Measurements from ENCODE around the gene ATP12A.

ATP12A gene

DNA sequence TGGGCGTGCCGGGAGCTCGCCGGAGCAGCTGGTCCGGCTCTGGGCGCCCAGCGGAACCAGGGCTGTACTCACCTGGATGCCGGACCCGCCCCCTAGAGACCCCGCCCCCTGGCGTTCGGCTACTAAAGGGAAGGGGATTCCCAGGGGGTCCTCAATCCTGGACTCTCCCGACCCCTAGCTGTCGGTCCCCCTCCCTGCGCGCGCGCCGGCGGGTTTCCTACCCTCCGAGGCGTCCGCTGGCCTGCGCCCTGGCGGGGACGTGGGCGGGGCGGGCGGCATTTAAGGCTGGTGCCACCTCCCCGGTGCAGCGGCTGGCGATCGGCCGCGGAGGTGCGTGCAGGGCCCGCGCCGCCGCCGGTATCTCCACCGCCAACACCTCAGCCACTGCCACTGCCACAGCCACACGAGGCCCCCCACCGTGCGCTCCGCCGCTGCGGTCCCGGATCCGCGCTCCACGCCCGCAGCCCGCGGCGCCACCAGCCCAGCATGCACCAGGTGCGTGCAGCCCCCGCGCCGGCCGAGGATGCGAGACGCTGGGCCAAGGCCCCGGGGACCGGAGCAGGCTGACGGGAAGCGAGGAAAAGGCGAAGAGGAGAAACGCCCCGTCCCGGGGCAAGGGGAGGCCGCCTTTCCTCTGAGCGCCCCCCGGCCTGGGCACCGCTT lies at the start of gene ATP12A:
Gene ATP12A (plus strand): TSS at position 151 of the 663 bp plus-strand sequence. CDS start 336 bp downstream, at position 487.
- DNase-seq (ENCODE audit: low read depth in 2 of 2) = no peak

DNA sequence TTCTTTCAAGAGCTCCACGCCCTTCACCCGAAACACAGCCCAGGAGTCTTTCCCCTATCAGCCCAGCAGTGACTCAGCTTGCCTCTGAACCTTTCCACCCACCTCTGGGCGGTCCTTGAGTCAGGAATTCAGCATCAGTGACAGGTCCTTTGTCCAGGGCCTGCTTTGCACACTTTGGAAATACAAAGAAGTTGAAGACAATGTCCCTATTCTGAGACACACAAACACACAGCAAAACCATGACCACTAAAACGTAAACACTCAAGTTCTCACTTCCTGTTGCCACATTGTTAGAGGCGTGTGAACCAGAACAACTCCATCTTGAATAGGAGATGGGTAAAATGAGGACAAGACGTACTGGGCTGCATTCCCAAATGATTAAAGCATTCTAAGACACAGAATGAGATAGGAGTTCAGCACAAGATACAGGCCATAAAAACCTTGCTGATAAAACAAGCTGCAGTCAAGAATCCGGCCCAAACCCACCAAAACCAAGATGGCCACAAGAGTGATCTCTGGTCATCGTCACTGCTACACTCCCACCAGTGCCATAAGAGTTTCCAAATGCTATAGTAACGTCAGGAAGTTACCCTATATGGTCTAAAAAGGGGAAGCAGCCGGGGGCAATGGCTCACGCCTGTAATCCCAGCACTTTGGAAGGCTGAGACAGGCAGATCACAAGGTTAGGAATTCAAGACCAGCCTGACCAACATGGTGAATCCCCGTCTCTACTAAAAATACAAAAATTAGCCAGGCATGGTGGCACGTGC lies 49.2 kb upstream of the ATP12A start:
- no peak for DNase-seq (ENCODE audit: low read depth in 2 of 2)

DNA sequence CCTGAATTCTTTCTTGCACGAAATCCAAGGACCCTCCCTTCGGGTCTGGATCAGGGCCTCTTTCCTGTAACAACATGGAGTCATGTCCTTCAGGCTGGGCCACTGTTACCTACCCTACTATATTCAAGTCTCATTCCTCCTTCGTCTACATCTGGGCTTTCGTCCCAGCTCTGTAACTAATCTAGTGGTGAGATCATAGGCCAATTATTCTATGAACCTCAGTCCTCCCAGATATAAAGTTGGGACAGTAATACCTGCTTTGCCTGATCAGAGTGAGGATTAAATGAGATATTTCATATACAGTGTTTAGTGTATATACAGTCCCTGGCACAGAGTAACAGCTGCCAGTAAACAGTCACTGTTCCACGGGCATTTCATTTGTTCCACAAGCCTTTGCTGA lies 48.3 kb upstream of the ATP12A start:
- DNase-seq (ENCODE audit: low read depth in 2 of 2) = no peak

DNA sequence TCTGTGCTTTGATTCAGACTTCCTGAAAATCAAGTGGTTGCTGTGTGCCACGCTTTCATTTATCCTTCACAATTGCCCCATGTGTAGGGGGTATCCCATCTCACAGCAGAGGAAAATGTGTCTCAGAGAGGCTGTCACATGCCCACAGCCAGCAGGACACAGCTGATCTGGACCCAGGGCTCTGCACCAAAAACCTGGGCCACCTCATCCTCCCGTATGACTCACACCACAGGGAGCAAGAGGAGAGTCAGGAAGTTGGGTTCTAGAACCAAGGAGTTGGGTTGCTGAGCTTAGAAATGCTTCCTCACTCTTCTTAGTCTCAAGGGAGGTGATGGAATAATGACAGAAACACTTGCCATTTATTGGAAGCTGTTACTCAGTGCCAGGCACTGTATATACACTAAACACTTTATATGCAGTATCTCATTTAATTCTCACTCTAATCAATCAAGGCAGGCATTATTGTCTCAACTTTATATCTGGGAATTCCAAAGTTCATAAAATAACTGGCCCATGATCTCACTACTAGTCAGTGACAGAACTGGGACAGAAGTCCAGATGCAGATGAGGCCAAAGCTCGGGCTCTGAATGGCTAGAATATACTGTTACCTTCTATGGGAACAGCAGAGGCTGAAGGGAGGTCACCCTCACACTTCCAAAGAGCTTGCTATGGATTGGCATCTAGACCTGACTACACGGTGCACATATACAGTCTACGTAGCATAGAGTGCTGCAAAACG lies 47.7 kb upstream of the ATP12A start:
- DNase-seq (ENCODE audit: low read depth in 2 of 2) = no peak

DNA sequence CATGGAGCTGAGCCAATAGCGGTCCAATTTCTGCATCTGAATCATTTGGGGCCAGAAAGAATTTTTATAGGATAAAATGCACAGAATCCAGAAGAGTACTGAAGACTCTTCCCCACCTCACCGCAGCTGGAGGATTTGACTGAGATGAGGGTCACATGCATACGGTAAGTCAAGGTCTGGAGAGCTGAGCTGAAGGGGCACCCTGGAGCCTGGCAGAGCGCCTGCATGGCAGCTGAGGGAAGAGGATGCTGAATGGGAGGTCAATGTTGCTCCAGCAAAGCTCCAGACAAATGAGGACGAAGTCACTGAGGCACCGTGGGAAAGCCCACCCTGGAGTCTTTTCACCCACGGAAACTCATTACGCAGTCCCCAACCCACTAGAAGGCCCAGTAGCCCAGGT lies 43.4 kb upstream of the ATP12A start:
- DNase-seq (ENCODE audit: low read depth in 2 of 2) = no peak

DNA sequence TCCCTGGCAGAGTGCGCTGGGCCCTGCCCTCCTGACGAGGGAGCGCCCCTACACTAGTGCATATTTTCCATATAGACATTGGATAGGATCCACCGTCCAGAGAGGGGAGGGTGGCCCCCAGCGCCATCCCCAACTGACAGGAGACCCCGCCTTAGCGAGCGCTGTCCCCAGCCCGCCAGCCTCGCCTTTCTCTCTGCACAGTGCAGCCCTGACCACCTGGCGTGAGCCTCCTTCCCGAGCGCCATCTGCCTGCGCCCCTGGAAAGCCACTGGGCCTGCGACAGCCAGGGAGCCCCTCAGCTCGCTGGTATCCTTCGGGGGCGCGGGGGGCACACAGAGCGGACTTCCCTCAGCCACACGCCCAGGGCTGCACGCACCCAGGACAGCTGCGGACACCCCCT lies 42.1 kb upstream of the ATP12A start:
- no peak for DNase-seq (ENCODE audit: low read depth in 2 of 2)

DNA sequence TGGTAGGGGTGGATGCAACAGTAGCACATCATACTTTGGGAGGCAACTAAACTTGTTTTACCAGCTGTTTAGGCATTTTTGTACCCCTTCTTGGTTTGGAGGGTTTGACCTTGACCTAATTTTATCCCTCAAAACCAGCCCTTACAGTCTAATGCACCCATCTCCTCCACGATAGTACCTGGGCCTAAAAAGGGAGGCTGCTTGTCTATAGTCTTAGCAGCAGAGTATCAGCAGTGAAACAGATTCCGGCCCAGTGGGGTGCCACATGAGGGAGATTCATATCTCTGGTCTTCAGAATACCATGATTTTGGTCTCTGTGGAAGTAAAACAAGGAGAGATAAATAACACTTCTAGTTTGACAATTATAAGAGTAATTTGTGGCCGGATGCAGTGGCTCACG lies 39.5 kb upstream of the ATP12A start:
- no peak for DNase-seq (ENCODE audit: low read depth in 2 of 2)

DNA sequence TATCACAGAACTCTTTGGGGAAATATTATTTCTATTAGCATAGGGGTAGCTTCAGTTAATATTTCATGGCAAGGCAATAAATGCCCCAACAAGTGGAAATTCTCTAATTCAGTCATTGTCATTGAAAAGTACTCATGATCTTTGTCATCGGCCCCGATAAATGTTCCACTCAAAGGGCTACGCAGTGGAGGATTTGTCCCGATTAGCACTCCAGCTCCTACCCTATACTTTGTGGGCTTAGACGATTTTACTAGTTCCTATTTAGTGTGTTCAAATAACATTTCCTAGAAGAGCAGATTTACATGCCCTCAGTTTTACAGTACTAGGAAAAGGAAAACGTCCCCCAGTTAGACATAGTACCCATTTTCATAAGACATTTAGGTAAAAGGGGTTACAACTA lies 38.0 kb upstream of the ATP12A start:
- DNase-seq (ENCODE audit: low read depth in 2 of 2) = no peak

DNA sequence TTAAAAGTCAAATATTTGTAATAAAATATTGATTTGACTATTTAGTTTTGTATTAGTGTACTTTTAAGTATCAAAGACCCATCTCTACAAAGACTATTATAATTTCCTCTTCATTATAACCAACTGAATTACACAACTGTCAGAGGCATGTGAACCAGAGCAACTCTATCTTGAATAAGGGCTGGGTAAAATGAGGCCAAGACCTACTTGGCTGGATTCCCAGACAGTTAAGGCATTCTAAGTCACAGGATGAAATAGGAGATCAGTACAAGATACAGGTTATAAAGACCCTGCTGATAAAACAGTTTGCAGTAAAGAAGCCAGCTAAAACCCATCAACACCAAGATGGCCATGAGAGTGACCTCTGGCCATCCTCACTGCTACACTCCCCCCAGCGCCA lies 36.2 kb upstream of the ATP12A start:
- no peak for DNase-seq (ENCODE audit: low read depth in 2 of 2)

DNA sequence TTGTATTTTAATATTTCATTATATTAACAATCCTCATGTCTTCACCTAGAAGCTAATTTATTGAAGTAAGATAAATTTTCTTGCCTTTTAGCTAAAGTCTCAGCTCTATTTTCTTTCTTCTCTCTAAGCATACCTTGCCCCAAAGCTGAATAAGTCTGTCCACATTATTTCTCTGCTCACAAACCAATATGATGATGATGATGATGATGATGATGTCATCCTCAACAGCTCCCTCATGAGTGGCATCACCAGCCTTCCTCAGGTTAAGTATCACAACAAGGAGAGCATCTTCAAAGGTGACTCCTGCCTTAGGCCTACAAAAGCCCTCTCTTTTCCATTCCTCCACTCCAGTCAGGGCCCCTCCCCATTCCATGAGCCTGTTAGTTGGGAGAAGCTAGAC lies 31.9 kb upstream of the ATP12A start:
- no peak for DNase-seq (ENCODE audit: low read depth in 2 of 2)

DNA sequence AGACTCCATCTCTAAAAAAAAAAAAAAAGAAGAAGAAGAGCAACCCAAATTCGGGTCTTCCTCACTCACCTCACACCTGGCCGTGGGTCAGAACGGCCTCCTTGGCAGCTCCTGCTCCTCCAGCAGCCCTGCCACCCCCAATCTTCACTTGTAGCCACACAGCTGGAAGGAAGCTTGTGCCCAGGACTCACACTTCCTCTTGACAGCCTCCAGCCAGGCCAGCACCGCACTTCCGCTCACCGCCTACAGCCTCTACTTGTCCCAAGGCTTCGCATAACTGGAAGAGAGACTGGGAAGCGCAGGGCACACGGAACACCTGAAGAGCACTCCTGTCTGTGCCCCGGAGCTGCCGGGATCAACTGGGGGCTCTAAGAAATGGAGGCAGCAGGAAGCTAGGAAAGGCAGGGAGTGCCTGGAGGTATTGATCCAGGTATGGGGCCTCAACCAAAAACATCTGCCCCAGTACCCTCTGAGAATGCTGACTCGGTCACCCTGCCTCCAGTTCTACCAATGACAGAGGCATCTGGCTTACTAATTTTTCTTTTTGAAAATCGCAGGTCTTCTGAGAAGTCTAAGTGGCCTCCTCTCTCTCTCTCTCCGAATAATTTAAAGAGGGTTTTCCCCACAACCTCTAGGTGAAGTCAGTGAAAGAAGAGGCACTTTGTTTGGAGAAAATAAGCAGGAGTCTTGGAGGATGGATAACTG lies 31.1 kb upstream of the ATP12A start:
- DNase-seq (ENCODE audit: low read depth in 2 of 2) = no peak

DNA sequence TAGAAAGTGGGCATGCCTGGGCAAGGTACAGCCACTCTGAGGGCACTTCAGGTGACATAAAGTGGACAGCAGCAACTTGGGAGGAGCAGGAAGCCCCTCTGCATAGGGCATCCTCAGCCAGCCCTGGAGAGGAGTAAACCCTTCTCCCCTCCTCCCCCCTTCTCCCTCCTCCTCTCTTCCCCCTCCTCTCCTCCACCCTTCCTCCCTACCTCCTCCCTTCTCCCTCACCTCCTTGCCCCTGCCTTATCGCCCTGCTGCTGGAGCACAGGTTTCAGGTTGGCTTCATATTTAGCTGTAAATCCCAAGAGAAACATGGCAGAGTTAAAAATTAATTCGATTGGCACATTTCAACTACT lies 30.5 kb upstream of the ATP12A start:
- DNase-seq (ENCODE audit: low read depth in 2 of 2) = no peak

DNA sequence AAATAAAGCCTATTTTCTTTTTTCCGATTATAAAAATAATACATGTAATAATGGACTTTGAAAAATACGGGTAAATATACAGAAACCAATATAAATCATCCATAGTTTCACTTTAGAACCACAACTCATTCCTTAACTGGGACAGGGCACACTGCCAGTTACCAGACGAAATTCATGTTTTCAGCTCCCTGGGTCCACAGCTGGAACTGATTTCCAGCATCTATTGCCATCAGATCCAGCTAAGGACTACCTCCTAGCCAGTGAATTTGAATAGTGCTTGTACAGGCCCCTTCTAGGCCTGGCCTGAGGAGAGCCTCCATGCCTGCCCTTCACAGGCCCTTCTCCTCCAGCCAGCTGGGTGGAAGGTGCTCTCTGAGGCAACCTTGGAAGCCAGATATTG lies 30.0 kb upstream of the ATP12A start:
- no peak for DNase-seq (ENCODE audit: low read depth in 2 of 2)

DNA sequence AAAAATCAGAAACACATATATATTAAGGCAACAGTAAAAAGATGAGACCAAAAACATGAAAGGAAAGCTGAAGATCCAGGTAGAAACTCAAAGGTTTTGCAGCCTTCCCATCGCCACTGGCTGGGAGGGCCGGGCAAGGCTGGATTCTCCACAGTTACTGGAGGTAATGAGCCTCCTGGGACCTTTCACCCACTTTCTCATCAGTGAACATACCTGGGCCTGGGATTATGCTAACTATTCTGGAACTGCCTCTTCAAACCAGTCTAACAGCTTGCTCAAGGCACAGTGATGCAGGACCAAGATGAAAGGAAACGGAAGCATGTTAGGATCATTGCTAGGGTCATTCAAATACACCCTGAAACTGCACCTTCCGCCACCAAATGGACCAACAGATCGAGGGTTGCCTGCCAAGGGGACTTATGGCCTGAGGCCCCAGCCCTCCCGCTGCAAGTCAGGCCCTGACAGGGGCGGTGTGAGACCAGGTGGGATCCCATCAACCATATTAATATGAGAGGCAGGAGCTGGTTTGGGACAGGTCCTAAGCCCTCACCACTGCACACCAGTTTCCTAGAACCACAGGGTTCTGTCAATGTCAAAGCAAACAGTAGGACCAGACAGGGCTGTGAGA lies 28.4 kb upstream of the ATP12A start:
- no peak for DNase-seq (ENCODE audit: low read depth in 2 of 2)

DNA sequence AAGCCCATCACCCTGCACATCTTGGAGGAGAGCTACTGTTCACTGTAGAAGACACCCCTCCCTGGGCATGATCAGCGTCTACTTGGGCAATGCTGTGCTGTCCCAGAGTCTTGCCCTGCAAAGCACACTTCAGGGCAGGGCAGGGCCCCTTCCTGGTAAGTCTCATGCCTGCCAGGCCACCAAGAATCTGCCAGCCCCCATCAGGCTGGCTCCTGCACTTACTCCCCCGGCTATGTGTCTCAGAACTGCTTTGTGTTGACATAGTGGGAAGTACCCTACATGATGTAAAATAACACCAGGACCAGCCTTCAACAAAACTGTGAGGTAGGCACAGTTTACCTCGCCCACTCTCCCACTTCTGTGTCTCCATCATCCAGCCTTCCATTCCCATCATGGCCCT lies 27.8 kb upstream of the ATP12A start:
- no peak for DNase-seq (ENCODE audit: low read depth in 2 of 2)

DNA sequence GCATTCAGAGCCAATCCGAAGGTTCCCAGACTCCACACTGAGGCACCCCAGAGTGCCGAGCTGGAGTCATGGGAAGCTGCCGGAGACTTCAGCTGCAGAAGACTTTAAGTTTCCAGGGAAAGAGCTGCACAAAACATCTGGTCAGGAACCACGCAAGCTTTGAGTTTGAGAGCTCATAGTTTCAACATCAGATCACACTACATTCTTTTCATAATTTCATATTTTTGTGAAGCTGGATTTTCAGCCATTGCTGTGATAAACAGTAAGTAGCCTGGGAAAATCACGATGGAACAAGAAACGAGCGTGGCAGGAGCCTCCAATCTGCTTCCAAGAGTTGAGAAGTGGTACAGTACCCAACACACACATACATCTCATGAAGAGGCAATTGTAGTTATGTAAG lies 25.5 kb upstream of the ATP12A start:
- no peak for DNase-seq (ENCODE audit: low read depth in 2 of 2)

DNA sequence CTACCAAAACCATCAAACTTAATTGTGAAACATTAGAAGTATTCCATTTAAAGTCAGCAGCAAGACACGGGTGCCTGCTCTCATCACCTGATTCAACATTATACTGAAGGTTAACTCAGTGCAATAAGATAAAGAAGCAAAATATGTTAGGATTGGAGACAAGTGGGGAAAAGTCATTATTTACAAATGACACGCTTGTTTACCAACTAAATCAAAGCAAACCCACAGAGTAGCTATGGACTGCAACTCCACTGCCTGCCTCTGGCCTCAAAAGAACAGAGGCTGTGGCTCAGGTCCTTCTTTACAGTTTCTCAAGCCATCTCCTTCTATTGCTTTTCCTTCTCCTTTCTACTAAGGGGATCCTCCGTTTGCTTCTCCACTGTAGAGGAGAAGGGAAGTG lies 21.0 kb upstream of the ATP12A start:
- DNase-seq (ENCODE audit: low read depth in 2 of 2) = no peak

DNA sequence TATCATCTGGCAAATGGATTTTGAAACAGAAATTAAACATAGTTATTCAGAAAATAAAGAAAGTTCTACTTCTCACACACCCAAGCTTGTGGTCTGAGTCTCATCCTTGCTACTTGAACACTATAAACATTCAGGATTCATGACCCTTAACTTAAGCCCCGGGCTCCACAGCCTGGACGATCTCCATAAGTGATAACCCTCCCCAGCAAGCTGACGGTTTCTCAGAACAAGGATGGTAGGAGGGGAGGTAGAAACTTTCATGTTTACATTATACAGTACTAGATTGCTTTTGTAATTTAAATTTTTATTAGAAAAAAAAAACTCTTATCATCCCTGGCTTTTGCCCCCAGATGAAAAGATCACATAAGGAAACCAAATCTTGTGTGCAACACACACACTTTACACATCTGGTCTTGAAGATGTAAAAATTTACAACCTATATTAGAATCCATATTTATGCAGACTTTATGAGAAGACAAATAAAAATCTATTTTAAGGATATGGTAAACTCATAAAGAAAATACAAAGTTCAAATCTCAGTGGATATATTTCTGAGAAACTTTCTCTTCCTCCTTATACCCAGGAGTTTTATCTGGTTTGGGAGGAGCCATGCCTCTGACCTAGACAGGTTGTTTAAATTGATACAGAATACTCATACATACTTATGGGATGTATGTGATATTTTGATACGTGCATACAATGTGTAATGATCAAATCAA lies 20.0 kb upstream of the ATP12A start:
- DNase-seq (ENCODE audit: low read depth in 2 of 2) = no peak

DNA sequence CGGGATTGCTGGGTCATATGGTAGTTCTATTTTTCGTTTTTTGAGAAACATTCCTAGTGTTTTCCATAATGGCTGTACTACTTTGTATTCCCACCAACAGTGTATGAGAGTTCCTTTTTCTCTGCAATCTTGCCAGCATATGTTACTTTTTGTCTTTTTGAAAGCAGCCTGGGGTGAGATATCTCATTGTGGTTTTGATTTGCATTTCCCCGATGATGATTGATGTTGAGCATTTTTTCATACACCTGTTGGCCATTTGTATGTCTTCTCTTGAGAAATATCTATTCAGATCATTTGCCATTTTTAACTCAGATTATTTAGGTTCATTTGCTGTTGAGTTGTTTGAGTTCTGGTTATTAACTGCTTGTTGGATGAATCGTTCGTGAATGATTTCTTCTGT lies 18.5 kb upstream of the ATP12A start:
- no peak for DNase-seq (ENCODE audit: low read depth in 2 of 2)

DNA sequence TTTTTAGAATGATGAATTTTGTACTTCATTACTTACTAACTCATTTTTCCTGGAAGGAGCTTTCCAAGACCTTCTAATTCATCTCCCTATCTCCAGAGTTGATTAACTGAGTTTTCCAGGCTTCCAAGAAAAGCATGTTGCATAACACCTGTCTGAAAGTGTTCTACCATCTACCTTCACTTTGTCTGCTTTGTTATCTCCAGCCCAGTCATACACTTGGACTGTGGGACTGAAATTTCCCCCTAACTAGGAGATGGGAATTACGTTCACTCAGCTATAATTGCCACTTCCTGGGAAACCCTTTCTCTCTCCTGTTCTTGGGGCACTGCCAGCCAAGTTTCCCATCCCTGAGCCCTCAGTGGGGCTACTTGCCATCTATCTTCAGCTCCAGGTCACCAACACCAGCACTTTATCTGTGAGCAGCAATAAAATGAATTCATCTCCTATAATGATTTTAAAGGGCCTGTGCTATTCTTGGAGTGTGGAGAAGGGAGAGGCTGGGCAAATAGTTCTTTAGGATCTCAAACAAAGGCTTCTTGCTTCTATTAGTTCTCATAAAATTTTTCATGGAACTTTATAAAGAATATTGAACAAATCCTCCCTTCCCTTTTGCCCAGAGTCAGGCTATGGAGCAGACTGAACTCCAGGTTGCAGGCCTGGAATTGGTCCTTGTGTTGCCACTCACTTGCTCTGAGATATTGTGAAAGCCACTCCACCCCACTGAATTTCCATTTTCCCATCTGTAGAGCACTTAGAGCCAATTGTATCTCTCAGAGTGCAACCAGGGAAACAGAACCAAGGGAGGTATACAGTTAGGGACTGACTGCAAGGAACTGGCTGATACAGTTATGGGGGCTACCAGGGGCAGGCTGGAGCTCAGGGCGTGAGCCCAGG lies 17.8 kb upstream of the ATP12A start:
- DNase-seq (ENCODE audit: low read depth in 2 of 2) = no peak

Measured in stimulated activated CD4-positive, alpha-beta T cell treated with anti-CD3 and anti-CD28 coated beads, Interleukin-15, amount 100 ng/mL, for 48 hours (primary cell).